CD4-positive, alpha-beta T cell (primary cell): ENCODE data around the gene CXorf66. TPM values are rescaled to one million over a fixed set of nuclear protein-coding genes. Genes with fewer than 3 reads are reported as not detected.
A peak's percentile ranks its signal among the peaks of the same experiment; 100 is the strongest.

Source experiments
- ATAC-seq: fragments of 200-7000 bp; cut with Tn5 transposase; one replicate; pipeline ENCODE4 v1.10.0; 2022; ENCODE audit warnings: mild to moderate bottlenecking; ENCODE audit not compliant: poor library complexity
- CTCF ChIA-PET: fragments of 350-600 bp; sonication (Branson Sonifier 250); formaldehyde crosslinking; loops from one replicate; lab custom pipeline; 2021; ENCODE audit warnings: antibody characterized with exemption, inconsistent platforms; lab: Charles Lee
- POLR2A ChIA-PET: fragments of 350-600 bp; sonication (Branson Sonifier 250); formaldehyde crosslinking; loops from one replicate; lab custom pipeline; 2021; ENCODE audit warnings: antibody characterized with exemption, inconsistent platforms; lab: Charles Lee
- DNase-seq, 14 experiments: peaks; one replicate each; pipeline ENCODE4 v3.0.0-alpha.2; 2013 to 2020; ENCODE audit warnings: mixed read lengths in 2 of 14
- H3K27ac ChIP-seq, 2 donors: one replicate each; pipeline versions ENCODE4 v1.5.1 to v1.7.0; 2013; ENCODE audit warnings: low read length in 2 of 2, low read depth in 1 of 2, mild to moderate bottlenecking in 1 of 2
- H3K27me3 ChIP-seq, 2 experiments: 1 replicate in 1 of 2; 2 replicates in 1 of 2; pipeline versions ENCODE4 v1.6.1 to v1.7.0; 2013; ENCODE audit warnings: low read length in 2 of 2, control low read depth in 1 of 2, mild to moderate bottlenecking in 1 of 2, moderate library complexity in 1 of 2; ENCODE audit not compliant: insufficient read depth in 2 of 2, control insufficient read depth in 1 of 2
- H3K36me3 ChIP-seq: one replicate; pipeline ENCODE4 v1.6.1; 2013; ENCODE audit warnings: low read length, control low read depth; ENCODE audit not compliant: insufficient read depth
- H3K4me1 ChIP-seq: one replicate; pipeline ENCODE4 v1.6.1; 2013; ENCODE audit warnings: low read length, control low read depth; ENCODE audit not compliant: insufficient read depth
- H3K4me3 ChIP-seq: one replicate; pipeline ENCODE4 v1.5.1; 2013; ENCODE audit warnings: mild to moderate bottlenecking, low read length, moderate library complexity
- H3K9me3 ChIP-seq, 2 experiments: 1 replicate in 1 of 2; 2 replicates in 1 of 2; pipeline versions ENCODE4 v1.6.1 to v1.7.0; 2013; ENCODE audit warnings: low read length in 2 of 2, mild to moderate bottlenecking in 2 of 2, control low read depth in 1 of 2, moderate library complexity in 1 of 2; ENCODE audit not compliant: control insufficient read depth in 1 of 2, insufficient read depth in 1 of 2
- H3K27ac Mint-ChIP-seq: one replicate; pipeline ENCODE4 v1.8.0; 2020; ENCODE audit warnings: mixed read lengths
- H3K27me3 Mint-ChIP-seq: one replicate; pipeline ENCODE4 v1.8.0; 2021; ENCODE audit warnings: mixed read lengths
- H3K36me3 Mint-ChIP-seq: one replicate; pipeline ENCODE4 v1.8.0; 2021; ENCODE audit warnings: low read depth, mixed read lengths
- H3K4me1 Mint-ChIP-seq: one replicate; pipeline ENCODE4 v1.8.0; 2021; ENCODE audit warnings: low read depth, mixed read lengths
- H3K4me3 Mint-ChIP-seq: one replicate; pipeline ENCODE4 v1.8.0; 2020; ENCODE audit warnings: mild to moderate bottlenecking, mixed read lengths
- H3K9me3 Mint-ChIP-seq: one replicate; pipeline ENCODE4 v1.8.0; 2020; ENCODE audit warnings: mixed read lengths
- CTCF ChIP-seq: fragments of 200-600 bp; IDR thresholded peaks from one replicate; pipeline ENCODE4 v1.8.0; 2022; ENCODE audit warnings: antibody characterized with exemption, mild to moderate bottlenecking
- intact Hi-C, 2 experiments: fragments of 100-400 bp; cut with DNase I in 1 of 2; cut with micrococcal nuclease in 1 of 2; formaldehyde crosslinking; loops; one replicate each; pipeline versions ENCODE4 v1.15.1 to v1.9.0; 2023 to 2025; cut with DNase I, micrococcal nuclease
- total RNA-seq, 174 experiments: library from RNA in 2 of 174; stranded (reverse) in 2 of 174; gene quantifications; one replicate each; pipeline ENCODE4 v1.2.3 and lab custom pipeline; 2021 to 2026

Gene CXorf66
- total RNA-seq, 2 experiments from 2014 or later = not detected

- no peak overlapping the region for H3K4me3 ChIP-seq
- Mint-ChIP-seq H3K4me1 (no peaks in the 10 kb centered on the region), H3K9me3 (no peaks in the 10 kb centered on the region), H3K27me3 (no peaks in the 10 kb centered on the region), H3K36me3 (no peaks in the 10 kb centered on the region), H3K4me3 (no peak overlapping the region), H3K27ac (no peak overlapping the region)
- TF ChIP-seq CTCF = no peak
- ATAC-seq (no peak), DNase-seq (no peak)
- POLR2A ChIA-PET = no interaction called here
- intact Hi-C loops = no loop called here
- no peaks in the 10 kb centered on the region for H3K27me3 ChIP-seq
- H3K4me1 ChIP-seq = no peaks in the 10 kb centered on the region
- CTCF ChIA-PET = no interaction called here
- no peaks in the 10 kb centered on the region for H3K9me3 ChIP-seq
- H3K27ac ChIP-seq = no peak overlapping the region
- H3K36me3 ChIP-seq = no peaks in the 10 kb centered on the region
Measured at GRCh38 chrX:139949703-139950102, 15.6 kb downstream of the CXorf66 start.

- H3K4me3 ChIP-seq = no peak overlapping the region
- DNase-seq (no peak), ATAC-seq (no peak)
- no peaks in the 10 kb centered on the region for H3K27me3 ChIP-seq
- H3K36me3 ChIP-seq = no peaks in the 10 kb centered on the region
- H3K27ac Mint-ChIP-seq = no peak overlapping the region
- no peaks in the 10 kb centered on the region for H3K9me3 ChIP-seq
- H3K4me1 Mint-ChIP-seq = no peaks in the 10 kb centered on the region
- H3K9me3 Mint-ChIP-seq = no peaks in the 10 kb centered on the region
- no peaks in the 10 kb centered on the region for H3K36me3 Mint-ChIP-seq
- H3K27me3 Mint-ChIP-seq = no peaks in the 10 kb centered on the region
- intact Hi-C loops = no loop called here
- no peak overlapping the region for H3K27ac ChIP-seq
- ChIA-PET POLR2A (no interaction called here), CTCF (no interaction called here)
- H3K4me3 Mint-ChIP-seq = no peak overlapping the region
- no peak for TF ChIP-seq CTCF
- no peaks in the 10 kb centered on the region for H3K4me1 ChIP-seq
Measured at GRCh38 chrX:139945075-139945474, 20.2 kb downstream of the CXorf66 start.

GRCh38 chrX:139936259-139936658 is 29.1 kb downstream of the CXorf66 start:
- POLR2A ChIA-PET = no interaction called here

More at GRCh38 chrX:139936259-139936658, 29.1 kb downstream of the CXorf66 start:
- peaks cover 7% of the 10 kb centered on the region for H3K4me1 ChIP-seq
- CTCF ChIA-PET = no interaction called here
- Mint-ChIP-seq H3K9me3 (no peaks in the 10 kb centered on the region), H3K4me3 (peak overlapping the region; percentile 30), H3K4me1 (peaks cover 5% of the 10 kb centered on the region), H3K36me3 (peaks cover 10% of the 10 kb centered on the region), H3K27ac (no peak overlapping the region), H3K27me3 (no peaks in the 10 kb centered on the region)
- intact Hi-C loops = loop anchor here in 1 of 2 experiments (10.0 kb wide), 1 partner anchor 121 kb away; no protein-coding TSS in a partner anchor
- H3K27me3 ChIP-seq = no peaks in the 10 kb centered on the region
- ATAC-seq (no peak), DNase-seq (peak in 2 of 14 experiments; percentile 21 to 27)
- H3K36me3 ChIP-seq = no peaks in the 10 kb centered on the region
- H3K27ac ChIP-seq = no peak overlapping the region
- no peak overlapping the region for H3K4me3 ChIP-seq
- no peaks in the 10 kb centered on the region for H3K9me3 ChIP-seq
- TF ChIP-seq CTCF = no peak
